SH-SY5Y (cell line): ENCODE results near the gene IQCN.

Experiments
- GATA2 ChIP-seq: IDR thresholded peaks from 2 replicates; pipeline ENCODE4 v1.6.1; 2011; ENCODE audit warnings: mild to moderate bottlenecking, low read depth, low read length
- GATA3 ChIP-seq: IDR thresholded peaks from 2 replicates; pipeline ENCODE4 v1.6.1; 2011; ENCODE audit warnings: low read depth, mild to moderate bottlenecking, low read length, moderate library complexity

The IQCN gene

DNA sequence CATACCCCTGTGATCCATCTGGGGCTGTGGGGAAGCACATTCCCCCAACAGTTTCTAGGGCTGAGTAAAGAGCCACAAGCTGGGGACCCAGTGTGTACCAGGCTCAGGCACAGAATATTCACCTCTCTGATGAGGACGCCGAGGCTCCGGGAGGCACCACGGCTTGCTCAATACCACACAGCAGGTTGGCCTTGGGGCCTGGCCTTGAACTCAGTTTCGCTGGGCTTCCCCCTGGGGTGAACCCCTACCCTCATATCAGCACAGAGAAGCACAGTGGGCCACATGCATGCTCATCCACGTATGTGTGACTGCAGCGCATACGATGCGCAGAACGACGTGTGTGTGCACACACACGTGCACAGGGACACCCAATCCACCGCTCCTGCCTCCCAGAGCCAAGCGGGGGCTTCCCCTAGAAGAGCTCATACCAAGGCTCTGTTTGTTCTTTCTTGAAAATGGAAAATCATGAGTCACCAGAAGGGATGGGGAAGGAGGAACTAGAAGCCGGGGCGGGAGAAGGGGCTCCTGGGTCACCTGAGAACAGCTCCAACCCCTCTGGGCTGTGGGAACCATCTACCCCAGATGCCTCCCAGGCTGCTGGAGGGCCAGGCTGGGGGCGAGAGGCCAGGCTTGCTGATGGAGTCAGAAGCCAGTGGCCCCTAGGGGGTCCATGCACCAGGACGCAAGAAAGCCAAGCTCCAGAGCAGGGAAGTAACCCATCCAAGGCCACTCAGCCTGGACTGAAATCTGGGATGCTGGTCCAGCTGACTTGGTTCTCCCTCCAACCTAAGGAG, 43.1 kb downstream of the IQCN start:
- TF ChIP-seq GATA2: no peak
- no peak for TF ChIP-seq GATA3

DNA sequence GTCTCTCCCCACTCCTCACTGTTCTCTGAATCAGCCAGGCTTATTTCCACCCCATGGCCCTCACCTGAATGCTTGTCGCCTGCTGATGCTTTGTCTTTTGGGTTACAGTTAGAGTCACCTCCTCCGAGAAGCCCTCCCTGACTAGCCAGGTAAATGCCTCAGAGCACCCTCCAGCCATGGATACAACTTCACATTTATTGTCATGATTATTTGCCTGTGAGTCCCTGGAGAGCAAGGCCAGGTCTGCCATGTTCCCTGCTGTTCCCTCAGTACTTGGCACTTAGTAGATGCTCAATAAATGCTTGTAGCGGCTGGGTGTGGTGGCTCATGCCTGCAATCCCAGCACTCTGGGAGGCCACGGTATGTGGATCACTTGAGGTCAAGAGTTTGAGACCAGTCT, 44.3 kb downstream of the IQCN start:
- TF ChIP-seq GATA3 (no peak), GATA2 (no peak)

DNA sequence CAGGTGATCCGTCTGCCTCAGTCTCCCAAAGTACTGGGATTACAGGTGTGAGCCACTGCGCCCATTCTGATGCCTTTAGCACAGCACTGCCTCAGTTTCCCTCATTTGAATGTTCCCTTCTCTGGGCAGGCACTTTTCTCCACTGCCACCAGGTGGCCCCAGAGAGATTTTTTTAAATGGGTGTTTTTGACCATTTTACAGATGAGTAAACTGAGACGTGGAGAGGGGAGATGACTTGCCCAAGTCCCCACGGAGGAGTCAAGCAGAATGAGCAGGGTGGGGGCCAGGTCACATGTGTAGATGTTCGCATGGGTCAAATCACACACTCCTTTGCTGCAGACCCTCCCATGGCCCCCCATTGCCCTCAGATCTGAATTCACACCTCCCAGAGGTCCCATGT, 44.8 kb downstream of the IQCN start:
- TF ChIP-seq GATA3 (no peak), GATA2 (no peak)

DNA sequence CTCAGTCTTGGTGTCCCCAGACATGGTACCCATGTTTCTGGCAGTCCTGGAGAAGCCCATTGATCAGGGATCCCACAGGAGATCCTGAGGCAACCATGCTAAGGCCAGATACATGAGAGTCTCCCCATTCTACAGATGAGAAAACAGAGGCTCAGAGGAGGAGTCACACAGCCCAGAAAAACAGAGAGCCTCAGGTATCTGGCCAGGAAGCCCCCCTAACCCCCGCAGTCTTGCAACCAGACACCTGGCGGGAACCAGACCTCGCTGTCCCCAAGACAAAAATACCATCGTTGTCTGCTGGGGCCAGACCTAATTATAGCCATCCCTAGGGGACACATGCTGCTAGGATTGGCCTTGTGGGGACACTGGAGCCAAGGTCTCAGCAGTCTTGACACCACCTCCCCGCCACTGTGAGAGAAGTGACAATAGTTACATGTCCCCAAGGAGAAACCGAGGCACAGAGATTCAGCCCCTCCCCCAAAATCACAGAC, 46.4 kb downstream of the IQCN start:
- TF ChIP-seq GATA3 (no peak), GATA2 (no peak)

DNA sequence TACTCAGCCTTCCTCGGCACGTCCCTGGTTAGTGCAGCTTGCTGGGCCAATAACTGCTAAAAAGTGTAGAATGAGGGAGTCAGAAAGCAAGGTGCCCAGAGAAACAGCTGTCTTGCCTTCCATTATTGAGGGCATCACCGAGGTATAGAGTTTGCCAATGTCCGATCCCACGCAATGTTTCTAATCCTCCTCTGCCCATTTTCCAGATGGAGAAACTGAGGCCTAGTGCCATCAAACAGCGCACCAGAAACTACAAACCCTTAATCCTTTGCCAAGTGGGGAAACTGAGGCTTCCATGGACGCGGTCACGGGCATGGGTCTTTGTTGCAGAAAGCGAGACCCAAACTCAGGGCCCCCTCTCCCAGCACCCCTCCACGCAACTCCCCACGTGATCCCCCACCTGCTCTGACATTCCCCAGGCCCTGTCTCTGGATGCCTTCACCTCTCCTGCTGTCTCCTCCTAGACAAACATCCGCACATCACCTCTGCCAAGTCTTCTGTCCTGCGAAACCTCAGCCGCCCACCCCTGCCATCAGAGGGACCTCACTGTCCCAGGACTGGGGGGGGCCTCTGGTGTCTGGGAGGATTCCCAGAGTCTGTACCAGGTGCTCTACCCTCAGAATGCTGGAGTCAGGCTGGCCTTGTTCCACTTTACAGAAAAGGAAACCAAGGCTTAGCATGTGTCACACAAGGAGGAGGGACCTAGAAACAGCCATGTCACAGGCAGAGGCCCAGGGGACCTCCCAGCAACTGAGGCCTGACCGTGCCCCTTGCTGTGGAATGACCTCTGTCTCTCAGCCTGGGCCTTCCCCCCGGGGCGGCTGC, 47.1 kb downstream of the IQCN start:
- TF ChIP-seq GATA3 (no peak), GATA2 (no peak)

DNA sequence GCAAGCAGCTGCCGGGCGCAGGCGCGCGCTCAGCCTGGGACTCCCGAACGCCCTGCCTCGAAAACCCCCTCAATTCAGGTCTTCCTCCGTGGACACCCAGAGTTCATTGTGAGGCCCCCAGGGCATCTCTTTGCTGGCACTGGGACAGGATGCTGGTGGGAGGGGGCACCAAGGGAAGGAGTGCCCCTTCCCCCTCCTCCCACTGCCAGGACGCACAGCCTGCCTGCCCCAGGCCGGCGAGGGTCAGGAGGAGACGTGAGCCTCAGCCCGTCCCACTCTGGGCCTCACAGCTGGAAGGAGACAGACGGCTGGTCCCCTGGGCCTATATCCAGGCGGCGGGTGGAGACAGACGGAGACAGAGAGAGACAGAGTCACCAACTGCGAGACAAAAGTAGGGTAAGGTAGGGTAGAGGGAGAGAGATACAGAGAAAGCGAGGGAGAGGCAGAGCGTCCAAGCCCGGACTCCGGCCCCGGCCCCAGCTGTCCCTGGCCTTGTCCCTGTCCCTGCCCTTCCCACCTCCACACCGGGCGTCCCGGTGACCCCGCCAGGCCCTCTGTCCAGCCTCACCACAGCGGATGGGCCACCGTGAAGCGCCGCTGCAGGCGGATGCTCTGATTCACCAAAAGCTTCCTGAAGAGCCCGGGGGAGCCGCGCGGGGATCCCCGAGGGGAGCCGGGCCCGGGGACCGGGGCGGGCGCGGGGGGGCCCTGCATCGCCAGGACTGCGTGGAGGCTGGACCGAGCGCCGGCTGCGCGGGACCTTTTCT, 48.4 kb downstream of the IQCN start, which contains the start of gene PDE4C:
TSS of gene PDE4C (minus strand) at position 737 of the 767 bp plus-strand sequence. CDS start at position 714, 23 bp downstream.
- TF ChIP-seq GATA2 (no peak), GATA3 (no peak)

DNA sequence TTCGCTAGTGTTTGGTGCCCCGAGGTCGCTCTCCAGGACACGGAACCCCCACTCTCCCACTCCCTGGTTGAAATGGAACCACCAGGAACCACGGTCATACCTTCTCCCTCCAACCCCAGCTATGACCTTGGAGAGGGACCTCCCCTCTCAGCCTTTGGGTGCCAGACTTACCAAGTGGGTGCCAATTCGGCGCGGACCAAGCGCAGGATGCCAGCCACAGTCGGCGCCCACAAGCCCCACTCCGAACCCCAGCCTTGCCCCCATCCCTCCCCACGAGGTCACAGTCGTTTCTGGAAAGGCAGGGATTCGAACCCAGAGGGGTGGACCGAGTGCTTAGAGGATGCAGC, 48.9 kb downstream of the IQCN start:
- TF ChIP-seq GATA2 (no peak), GATA3 (no peak)

DNA sequence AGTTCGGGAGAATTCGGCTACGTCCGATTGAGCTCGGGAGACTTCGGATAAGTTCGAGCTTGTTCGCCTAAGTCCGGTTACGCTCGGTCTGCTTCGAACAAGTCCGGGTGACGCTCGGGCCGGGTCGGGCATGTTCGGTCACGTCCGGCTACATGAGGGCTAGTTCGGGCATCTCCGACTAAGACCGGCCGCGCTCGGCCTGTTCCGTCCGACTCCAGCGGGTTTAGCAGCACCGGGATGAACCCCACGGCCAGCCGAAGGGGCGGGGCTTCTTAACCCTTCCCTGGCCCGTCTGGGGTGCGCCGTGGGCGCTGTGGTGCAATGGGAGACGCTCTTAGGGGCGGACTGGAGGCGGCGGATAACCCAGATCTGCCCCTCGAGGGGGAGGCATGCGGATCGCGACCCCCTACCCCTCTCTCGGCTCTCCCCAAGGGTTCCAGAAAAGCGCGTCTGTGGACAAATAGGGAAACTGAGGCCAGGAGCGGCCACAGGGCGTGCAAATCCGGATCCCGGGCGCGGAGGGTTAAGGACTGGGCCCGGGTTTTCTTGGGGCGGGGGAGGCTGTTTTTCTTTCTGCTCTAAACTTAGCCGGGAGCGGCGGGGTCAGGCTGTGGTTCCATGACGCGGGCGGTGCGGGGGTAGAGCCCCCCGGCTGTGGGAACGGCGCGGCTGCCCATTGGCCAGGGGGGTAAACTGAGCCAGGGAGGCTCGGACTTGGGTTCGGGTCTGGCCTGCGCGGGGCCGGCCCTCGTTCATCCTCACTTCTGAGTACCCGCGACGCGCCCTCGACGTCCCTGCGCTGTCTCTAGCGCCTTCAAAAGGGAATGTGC, 49.5 kb downstream of the IQCN start:
- no peak for TF ChIP-seq GATA2
- no peak for TF ChIP-seq GATA3

DNA sequence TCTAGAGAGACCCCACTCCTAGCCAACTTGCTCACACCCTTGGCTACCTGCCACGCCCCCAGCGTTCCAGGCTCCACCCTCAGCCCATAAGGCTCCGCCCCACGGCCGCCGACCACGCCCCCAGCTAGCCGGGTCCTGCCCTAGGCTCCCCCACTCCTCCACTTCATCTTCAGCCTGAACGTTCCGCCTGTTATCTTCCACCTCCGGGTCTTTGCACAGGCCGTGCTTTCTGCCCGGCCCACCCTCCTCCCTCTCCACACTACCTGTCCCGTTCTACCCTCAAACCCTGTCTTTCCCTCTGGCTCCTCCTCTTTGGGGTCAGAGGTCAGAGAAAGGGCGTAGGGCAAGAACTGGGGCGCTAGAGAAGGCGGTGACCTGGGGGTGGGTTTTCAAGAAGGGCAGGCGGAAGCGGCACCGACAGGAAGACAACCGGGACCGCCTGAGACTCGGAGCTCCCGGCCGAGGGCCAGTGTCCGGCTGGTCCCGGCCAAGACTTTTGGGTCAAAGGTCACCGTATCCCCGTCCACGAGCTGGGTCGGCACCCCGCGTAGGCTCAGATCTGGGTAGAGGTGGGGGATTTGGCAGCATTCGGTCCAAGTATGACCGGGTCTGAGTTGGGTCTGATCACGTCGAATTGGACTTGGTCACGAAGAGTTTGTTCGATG, 50.3 kb downstream of the IQCN start:
- TF ChIP-seq GATA2: no peak
- no peak for TF ChIP-seq GATA3

DNA sequence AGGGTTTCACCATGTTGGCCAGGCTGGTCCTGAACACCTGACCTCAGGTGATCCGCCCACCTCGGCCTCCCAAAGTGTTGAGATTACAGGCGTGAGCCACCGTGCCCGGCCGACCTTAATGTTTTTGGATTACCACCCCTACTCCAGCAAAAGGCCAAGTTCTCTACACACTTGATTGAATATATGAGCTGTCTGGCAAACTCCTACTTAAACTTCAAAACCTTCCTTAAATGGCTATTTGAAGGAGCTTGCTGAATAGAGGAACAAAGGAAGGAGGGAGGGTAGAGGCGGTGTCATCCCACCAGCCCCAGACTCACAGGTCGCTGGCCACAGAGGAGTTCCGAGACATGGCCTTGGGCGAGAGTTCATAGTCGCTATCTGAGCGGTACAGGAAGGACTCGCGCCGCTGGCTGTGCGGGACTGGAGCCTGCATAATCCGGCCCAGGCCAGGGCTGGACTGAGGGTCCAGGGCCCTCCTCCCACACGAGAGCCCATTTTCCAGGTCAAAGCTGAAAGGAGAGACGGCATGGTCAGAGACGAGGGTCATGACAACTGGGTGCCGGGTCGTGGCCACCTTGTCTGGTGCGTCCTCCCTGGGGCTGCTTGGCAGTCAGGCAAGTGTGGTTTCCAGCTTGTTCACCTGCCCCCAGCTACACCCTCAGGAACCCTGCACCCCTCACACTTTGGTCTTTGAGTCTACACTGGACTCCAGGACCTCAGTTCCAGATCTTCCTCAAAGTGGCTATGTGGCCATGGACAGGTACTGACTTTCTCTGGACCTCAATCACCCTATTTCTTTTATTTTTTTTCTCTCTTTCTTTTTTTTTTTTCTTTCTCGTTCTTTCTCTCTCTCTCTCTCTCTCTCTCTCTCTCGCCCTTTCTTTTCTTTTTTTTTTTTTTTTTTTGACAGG, 52.2 kb downstream of the IQCN start:
- TF ChIP-seq GATA3: no peak
- TF ChIP-seq GATA2: no peak

DNA sequence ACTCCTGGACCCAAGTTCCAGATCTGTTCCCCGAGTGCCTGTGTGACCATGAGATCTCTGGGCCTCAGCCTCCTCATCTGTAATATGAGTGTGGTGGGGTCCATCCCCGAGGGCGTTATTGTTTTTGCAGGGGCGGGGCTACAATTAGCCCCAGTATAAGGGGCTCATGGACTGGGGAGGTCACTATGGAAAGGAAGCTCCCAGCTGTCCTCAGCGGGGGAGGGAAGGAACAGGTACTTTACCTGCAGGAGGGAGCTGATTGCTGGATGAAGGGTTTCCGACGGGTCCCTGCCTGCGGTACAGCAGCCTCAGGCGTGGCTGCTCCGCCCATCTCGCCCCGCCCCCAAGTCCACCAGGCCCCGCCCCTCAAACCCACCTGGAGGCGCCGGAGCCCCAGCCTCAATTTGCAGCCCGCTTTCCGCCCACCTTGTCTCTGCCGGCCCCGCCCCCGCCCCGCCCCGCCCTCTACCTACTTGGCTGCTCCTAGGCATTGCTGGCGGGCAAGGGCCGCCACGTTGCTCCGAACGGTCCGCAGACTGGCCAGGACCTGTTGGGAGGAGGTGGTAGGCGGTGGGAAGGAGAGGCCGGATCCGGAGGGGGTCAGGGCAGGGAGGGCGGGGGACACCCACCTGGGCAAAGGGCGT, 53.5 kb downstream of the IQCN start:
- no peak for TF ChIP-seq GATA3
- TF ChIP-seq GATA2: no peak
